ENCODE measurements around the gene DHX58. TPM values are rescaled to one million over a fixed set of nuclear protein-coding genes. Genes with fewer than 3 reads are reported as not detected.

The DHX58 gene
- total RNA-seq: 10.3 and 17.4 TPM in 2 replicates

GRCh38 chr17:42112552-42113176, at the start of gene DHX58:
TSS of gene DHX58 (minus strand) at chr17:42112714. CDS start at chr17:42111892, 822 bp downstream.

GRCh38 chr17:42122371-42123303, 10.1 kb upstream of the DHX58 start, which contains the start of gene HSPB9:
TSS of gene HSPB9 (plus strand) at chr17:42122804. CDS start at chr17:42122851, 47 bp downstream.

GRCh38 chr17:42120770-42121769, 8.6 kb upstream of the DHX58 start, which contains the start of gene KAT2A:
TSS of gene KAT2A (minus strand) at chr17:42121367. CDS start at chr17:42121304, 63 bp downstream.

GRCh38 chr17:42097691-42098631, 14.6 kb downstream of the DHX58 start, which contains the start of gene ZNF385C:
TSS of gene ZNF385C (minus strand) at chr17:42098473. CDS start at chr17:42063056, 35,417 bp downstream.

Other genes with a start within 250 kb of the DHX58 start
- 34.4 and 35.9 TPM in 2 replicates for gene KLHL11, start 247.3 kb downstream of the DHX58 start, total RNA-seq
- 334 and 491 TPM in 2 replicates for gene ACLY, start 193.8 kb downstream of the DHX58 start, total RNA-seq
- 0.50 and 1.3 TPM in 2 replicates for gene ODAD4, start 182.1 kb downstream of the DHX58 start, total RNA-seq
- 40.6 and 42.2 TPM in 2 replicates for gene CNP, start 145.9 kb downstream of the DHX58 start, total RNA-seq
- 64.4 and 91.4 TPM in 2 replicates for gene DNAJC7, start 95.3 kb downstream of the DHX58 start, total RNA-seq
- gene NKIRAS2, start 92.6 kb downstream of the DHX58 start, total RNA-seq: 17.3 and 19.7 TPM in 2 replicates
- 0.22 and 0.37 TPM in 2 replicates for gene C17orf113, start 62.1 kb downstream of the DHX58 start, total RNA-seq
- gene ZNF385C, start 14.2 kb downstream of the DHX58 start, total RNA-seq: not detected in 2 replicates
- gene KAT2A, start 8.7 kb upstream of the DHX58 start, total RNA-seq: 8.7 and 10.7 TPM in 2 replicates
- not detected in 2 replicates for gene HSPB9, start 10.1 kb upstream of the DHX58 start, total RNA-seq
- 46.0 and 62.3 TPM in 2 replicates for gene RAB5C, start 42.3 kb upstream of the DHX58 start, total RNA-seq
- gene KCNH4, start 68.4 kb upstream of the DHX58 start, total RNA-seq: not detected in 2 replicates
- not detected in 2 replicates for gene HCRT, start 72.7 kb upstream of the DHX58 start, total RNA-seq
- gene GHDC, start 81.8 kb upstream of the DHX58 start, total RNA-seq: 13.3 and 16.5 TPM in 2 replicates
- gene STAT5B, start 163.7 kb upstream of the DHX58 start, total RNA-seq: 27.8 and 31.9 TPM in 2 replicates
- gene STAT5A, start 175.8 kb upstream of the DHX58 start, total RNA-seq: 8.1 and 14.7 TPM in 2 replicates

Data from uterine smooth muscle cell (primary cell).